Kidney epithelial cell (primary cell): ENCODE results near the gene ANKS1A. TPM values are rescaled to one million over a fixed set of nuclear protein-coding genes. Genes with fewer than 3 reads are reported as not detected.
"Not testable (repeated sequence)": the region's sequence is repeated elsewhere in the genome, so short reads cannot be mapped to it uniquely, and the experiment has no call there.

Experiments used
- DNase-seq: peaks from one replicate; pipeline ENCODE4 v3.0.0-alpha.2; 2010; ENCODE audit warnings: low read depth
- H3K27me3 ChIP-seq: 2 replicates; pipeline ENCODE4 v1.6.0; 2011; ENCODE audit warnings: low read length; ENCODE audit not compliant: control insufficient read depth, insufficient read depth
- H3K36me3 ChIP-seq: 2 replicates; pipeline ENCODE4 v1.5.1; 2011; ENCODE audit warnings: low read length; ENCODE audit not compliant: control insufficient read depth, insufficient read depth
- H3K4me3 ChIP-seq: 2 replicates; pipeline ENCODE4 v1.5.1; 2011; ENCODE audit warnings: low read depth, mild to moderate bottlenecking, control low read depth, low read length
- total RNA-seq: library from RNA; depleted of rRNA; stranded (reverse); fragments of >200 nt; gene quantifications from 2 replicates; pipeline ENCODE4 v1.2.3, GENCODE V29; 2015
- TF ChIP-seq, protein P1 (sequence below): IDR thresholded peaks from 2 replicates; pipeline ENCODE4 v1.5.1; 2011; ENCODE audit warnings: mild to moderate bottlenecking, moderate library complexity, low read length, control low read depth, inconsistent platforms; ENCODE audit not compliant: insufficient read depth, poor library complexity, severe bottlenecking

Gene ANKS1A, protein sequence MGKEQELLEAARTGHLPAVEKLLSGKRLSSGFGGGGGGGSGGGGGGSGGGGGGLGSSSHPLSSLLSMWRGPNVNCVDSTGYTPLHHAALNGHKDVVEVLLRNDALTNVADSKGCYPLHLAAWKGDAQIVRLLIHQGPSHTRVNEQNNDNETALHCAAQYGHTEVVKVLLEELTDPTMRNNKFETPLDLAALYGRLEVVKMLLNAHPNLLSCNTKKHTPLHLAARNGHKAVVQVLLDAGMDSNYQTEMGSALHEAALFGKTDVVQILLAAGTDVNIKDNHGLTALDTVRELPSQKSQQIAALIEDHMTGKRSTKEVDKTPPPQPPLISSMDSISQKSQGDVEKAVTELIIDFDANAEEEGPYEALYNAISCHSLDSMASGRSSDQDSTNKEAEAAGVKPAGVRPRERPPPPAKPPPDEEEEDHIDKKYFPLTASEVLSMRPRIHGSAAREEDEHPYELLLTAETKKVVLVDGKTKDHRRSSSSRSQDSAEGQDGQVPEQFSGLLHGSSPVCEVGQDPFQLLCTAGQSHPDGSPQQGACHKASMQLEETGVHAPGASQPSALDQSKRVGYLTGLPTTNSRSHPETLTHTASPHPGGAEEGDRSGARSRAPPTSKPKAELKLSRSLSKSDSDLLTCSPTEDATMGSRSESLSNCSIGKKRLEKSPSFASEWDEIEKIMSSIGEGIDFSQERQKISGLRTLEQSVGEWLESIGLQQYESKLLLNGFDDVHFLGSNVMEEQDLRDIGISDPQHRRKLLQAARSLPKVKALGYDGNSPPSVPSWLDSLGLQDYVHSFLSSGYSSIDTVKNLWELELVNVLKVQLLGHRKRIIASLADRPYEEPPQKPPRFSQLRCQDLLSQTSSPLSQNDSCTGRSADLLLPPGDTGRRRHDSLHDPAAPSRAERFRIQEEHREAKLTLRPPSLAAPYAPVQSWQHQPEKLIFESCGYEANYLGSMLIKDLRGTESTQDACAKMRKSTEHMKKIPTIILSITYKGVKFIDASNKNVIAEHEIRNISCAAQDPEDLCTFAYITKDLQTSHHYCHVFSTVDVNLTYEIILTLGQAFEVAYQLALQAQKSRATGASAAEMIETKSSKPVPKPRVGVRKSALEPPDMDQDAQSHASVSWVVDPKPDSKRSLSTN
- total RNA-seq: 18.1 and 20.2 TPM in 2 replicates

DNA sequence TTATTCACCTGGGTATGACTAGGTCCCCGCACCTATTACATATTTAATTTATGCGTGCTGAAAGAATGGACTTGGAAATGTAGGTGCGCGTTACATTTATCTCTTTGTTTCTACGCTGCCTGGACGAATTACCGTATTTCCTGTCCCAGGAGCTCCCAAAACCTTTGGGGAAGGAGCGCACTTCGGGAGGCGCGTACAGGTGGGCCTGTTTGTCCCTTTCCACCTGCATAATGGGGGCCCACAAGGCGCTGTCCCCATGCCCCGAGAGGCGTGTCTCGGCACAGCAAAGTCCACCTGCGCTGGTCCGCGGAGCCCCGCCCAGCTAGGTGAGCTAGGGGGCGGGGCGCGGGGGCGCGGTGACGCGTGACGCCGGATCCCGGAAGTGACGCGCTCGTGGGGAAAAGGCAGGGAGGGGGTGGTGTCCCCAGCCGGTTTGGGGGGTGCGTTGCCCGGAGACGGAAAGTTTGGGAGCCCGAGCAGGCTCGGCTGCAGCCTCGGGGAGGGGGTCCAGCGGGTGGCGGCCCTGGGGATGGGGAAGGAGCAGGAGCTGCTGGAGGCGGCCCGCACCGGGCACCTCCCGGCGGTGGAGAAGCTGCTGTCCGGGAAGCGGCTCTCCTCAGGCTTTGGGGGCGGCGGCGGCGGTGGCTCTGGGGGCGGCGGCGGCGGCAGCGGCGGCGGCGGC, at the start of gene ANKS1A:
TSS of gene ANKS1A (plus strand) at position 382 of the 682 bp plus-strand sequence. CDS start at position 530, 148 bp downstream.
- Histone ChIP-seq H3K36me3 (no peaks in the 10 kb centered on the region), H3K27me3 (no peaks in the 10 kb centered on the region), H3K4me3 (peak within 1 kb of the TSS; percentile 80)
- TF ChIP-seq, protein P1, sequence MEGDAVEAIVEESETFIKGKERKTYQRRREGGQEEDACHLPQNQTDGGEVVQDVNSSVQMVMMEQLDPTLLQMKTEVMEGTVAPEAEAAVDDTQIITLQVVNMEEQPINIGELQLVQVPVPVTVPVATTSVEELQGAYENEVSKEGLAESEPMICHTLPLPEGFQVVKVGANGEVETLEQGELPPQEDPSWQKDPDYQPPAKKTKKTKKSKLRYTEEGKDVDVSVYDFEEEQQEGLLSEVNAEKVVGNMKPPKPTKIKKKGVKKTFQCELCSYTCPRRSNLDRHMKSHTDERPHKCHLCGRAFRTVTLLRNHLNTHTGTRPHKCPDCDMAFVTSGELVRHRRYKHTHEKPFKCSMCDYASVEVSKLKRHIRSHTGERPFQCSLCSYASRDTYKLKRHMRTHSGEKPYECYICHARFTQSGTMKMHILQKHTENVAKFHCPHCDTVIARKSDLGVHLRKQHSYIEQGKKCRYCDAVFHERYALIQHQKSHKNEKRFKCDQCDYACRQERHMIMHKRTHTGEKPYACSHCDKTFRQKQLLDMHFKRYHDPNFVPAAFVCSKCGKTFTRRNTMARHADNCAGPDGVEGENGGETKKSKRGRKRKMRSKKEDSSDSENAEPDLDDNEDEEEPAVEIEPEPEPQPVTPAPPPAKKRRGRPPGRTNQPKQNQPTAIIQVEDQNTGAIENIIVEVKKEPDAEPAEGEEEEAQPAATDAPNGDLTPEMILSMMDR: no peak
- DNase-seq: no peak

DNA sequence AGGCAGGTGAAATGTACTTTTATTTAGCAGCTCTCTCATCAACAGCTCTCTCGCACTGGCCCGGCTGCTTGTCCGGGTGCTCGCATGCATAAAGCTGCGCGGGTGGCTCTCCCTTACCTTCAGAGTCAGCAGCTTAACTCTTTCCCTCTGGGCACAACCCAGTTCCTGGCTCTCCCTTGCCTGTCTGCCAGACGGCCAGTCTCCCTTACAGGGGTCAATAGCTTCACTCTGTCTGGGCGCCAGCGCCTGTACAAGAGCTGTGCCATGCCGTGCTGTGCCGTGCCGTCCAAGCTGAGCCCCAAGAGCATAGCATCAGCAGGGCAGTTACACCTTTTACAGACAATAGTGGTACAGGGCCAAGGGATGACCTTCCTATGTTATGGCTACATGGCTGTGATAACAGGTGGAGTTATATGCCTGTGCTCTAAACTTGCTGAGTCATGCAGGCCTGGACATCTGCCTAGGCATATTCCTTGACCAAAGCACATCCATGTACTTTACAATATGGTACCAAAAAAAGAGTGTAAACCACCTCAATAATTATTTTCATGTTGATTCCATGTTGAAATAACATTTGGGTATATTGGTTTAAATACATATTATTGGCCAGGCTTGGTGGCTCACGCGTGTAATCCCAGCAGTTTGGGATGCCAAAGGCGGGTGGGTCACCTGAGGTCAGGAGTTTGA, 49.2 kb upstream of the ANKS1A start:
- DNase-seq: no peak
- H3K27me3 ChIP-seq: no peaks in the 10 kb centered on the region
- TF ChIP-seq, protein P1: no peak
- no peak overlapping the region for H3K4me3 ChIP-seq
- H3K36me3 ChIP-seq: peaks cover 2% of the 10 kb centered on the region

DNA sequence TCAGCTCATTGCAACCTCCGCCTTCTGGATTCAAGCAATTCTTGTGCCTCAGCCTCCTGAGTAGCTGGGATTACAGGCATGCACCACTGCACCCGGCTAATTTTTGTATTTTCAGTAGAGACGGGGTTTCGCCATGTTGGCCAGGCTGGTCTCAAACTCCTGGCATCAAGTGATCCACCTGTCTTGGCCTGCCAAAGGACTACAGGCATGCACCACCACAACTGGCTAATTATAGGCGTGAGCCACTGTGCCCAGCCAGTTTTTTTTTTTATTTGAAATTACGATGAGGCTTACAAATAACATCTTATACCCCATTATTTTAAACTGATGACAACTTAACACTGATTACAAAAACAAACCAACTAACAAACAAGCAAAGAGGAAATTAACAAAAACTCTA, 40.0 kb upstream of the ANKS1A start:
- not testable (repeated sequence) for H3K27me3 ChIP-seq, H3K36me3 ChIP-seq, DNase-seq, H3K4me3 ChIP-seq

DNA sequence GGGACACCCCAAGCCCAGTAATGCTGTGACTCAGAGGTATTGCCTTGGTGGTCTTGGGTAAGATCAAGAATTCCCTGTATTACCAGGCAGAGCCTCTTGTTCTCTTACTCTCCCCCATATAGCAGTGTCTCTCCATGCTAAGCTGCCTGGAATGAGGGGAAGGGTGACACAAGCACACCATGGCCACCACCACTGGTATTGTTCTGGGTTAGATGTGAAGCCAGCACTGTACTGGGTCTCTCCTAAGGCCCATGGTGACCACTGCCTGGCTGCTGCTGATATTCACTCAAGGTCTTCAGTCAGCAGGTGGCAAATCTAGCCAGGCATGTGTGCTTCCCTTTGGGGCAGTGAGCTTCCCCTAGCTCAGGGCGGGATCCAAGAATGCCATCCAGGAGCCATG, 37.7 kb upstream of the ANKS1A start:
- Histone ChIP-seq H3K4me3 (no peak overlapping the region), H3K27me3 (no peaks in the 10 kb centered on the region), H3K36me3 (no peaks in the 10 kb centered on the region)
- TF ChIP-seq, protein P1: no peak
- DNase-seq: no peak

DNA sequence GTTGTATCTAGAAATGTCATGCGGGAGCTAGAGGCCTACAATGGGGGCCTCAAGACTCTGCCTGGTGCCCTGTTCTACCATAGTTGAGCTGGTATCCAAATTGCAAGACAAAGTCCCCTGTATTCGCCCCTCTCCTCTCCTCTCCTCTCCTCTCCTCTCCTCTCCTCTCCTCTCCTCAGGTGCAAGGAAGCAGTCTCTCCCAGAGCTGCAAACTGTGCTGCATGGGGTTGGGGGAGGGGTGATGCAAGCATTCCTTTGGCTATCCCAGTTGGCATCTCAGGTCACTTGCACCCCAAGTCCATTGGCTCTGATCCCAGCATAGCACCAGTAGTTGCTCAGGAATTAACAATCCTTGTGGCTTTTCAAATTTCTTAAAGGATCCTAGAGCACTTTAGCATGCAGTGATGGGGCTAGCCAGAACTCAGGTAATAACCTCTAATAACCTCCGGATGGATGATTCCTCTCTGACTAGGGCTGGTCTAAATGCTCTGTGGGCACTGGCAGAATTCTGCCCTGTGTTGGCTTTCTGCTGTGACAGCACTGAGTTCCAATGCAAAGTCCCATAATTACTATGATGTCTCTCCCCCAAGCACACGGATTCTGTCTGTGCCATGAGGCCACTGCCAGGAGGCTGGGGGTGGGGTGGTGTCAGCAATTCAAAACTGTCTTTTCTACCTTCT, 36.5 kb upstream of the ANKS1A start:
- Histone ChIP-seq H3K36me3 (no peaks in the 10 kb centered on the region), H3K4me3 (no peak overlapping the region), H3K27me3 (no peaks in the 10 kb centered on the region)
- no peak for DNase-seq
- TF ChIP-seq, protein P1: no peak
